Activated T-helper 1 cell treated with anti-CD3 and anti-CD28 coated beads, Interleukin-12 subunit alpha, Interleukin-12 subunit beta, Interleukin-2, Interleukin-4 antibody, amounts not matched to agents 30 ng/mL and 10 ng/mL and 1 ng/mL, durations not matched to agents 14 hours and 24 hours and 36 hours (primary cell): ENCODE measurements around the gene SLC39A13. TPM values are rescaled to one million over a fixed set of nuclear protein-coding genes. Genes with fewer than 3 reads are reported as not detected.
"Not testable (repeated sequence)": the region's sequence is repeated elsewhere in the genome, so short reads cannot be mapped to it uniquely, and the experiment has no call there.

Experiments used
- DNase-seq: peaks from one replicate; pipeline ENCODE4 v3.0.0; 2021; ENCODE audit warnings: low spot score
- H3K27ac Mint-ChIP-seq: one replicate; pipeline ENCODE4 v1.8.0; 2021; ENCODE audit warnings: mild to moderate bottlenecking, mixed read lengths
- H3K27me3 Mint-ChIP-seq: one replicate; pipeline ENCODE4 v1.8.0; 2022; ENCODE audit warnings: mild to moderate bottlenecking, moderate library complexity, mixed read lengths; ENCODE audit not compliant: insufficient read depth
- H3K36me3 Mint-ChIP-seq: one replicate; pipeline ENCODE4 v1.8.0; 2021; ENCODE audit warnings: low read depth, mixed read lengths
- H3K4me1 Mint-ChIP-seq: one replicate; pipeline ENCODE4 v1.8.0; 2021; ENCODE audit warnings: low read depth, mixed read lengths
- H3K4me3 Mint-ChIP-seq: one replicate; pipeline ENCODE4 v1.8.0; 2021; ENCODE audit warnings: mild to moderate bottlenecking, moderate library complexity, mixed read lengths
- H3K9me3 Mint-ChIP-seq: one replicate; pipeline ENCODE4 v1.8.0; 2021; ENCODE audit warnings: mixed read lengths
- intact Hi-C: fragments of 100-400 bp; cut with micrococcal nuclease; formaldehyde crosslinking; loops from one replicate; pipeline ENCODE4 v1.15.1; 2024
- total RNA-seq: library from RNA; stranded (reverse); gene quantifications from 2 replicates; pipeline ENCODE4 v1.2.3, GENCODE V29; 2022

Gene SLC39A13
- total RNA-seq, 1 donor from 2014 or later, result 15.5 TPM

DNA sequence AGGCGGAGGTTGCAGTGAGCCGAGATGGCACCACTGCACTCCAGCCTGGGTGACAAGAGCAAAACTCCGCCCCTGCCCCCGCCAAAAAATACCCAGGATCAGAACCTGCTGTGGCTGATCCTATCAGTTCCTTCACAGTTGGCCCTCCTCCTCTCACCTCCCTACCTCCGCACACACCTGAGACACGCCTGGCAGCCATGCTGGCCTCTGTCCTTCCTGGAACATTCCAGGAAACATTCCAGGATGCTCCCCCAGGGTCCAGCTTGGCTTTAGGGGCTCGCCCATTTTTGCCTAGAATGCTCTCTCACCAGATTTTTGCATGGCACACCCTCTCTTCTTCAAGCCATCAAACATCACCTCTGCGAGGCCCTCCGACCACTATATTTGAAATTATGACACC lies 38.4 kb downstream of the SLC39A13 start:
- H3K27ac Mint-ChIP-seq, result no peak overlapping the region

DNA sequence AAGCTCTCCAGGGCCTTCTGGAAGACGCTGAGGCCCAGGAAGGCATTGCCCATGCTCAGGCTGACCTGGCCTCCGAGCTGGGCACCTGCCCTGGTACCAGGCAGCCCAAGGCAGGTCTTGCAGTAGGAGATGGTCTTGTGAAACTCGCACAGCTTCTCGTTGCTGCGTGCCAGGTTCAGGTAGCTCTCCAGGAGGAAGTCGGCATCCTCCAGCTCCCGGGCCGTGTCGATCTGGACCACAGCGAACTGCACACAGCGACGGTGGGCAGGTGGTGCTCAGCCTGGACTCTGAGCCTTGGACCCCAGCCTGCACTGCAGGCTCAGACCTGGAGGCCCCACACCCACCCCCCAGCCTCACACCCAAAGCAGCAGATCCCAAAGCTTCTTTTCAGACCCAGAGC lies 39.5 kb downstream of the SLC39A13 start:
- no peak for DNase-seq
- Mint-ChIP-seq H3K4me3 (no peak overlapping the region), H3K27ac (no peak overlapping the region), H3K36me3 (no peaks in the 10 kb centered on the region), H3K4me1 (no peaks in the 10 kb centered on the region), H3K27me3 (no peaks in the 10 kb centered on the region), H3K9me3 (no peaks in the 10 kb centered on the region)
- intact Hi-C loops, result no loop called here

More for the DNA sequence above, 38.4 kb downstream of the SLC39A13 start:
- Mint-ChIP-seq H3K36me3 (no peaks in the 10 kb centered on the region), H3K4me1 (no peaks in the 10 kb centered on the region), H3K27me3 (no peaks in the 10 kb centered on the region), H3K9me3 (no peaks in the 10 kb centered on the region), H3K4me3 (no peak overlapping the region)
- intact Hi-C loops, result no loop called here
- no peak for DNase-seq

DNA sequence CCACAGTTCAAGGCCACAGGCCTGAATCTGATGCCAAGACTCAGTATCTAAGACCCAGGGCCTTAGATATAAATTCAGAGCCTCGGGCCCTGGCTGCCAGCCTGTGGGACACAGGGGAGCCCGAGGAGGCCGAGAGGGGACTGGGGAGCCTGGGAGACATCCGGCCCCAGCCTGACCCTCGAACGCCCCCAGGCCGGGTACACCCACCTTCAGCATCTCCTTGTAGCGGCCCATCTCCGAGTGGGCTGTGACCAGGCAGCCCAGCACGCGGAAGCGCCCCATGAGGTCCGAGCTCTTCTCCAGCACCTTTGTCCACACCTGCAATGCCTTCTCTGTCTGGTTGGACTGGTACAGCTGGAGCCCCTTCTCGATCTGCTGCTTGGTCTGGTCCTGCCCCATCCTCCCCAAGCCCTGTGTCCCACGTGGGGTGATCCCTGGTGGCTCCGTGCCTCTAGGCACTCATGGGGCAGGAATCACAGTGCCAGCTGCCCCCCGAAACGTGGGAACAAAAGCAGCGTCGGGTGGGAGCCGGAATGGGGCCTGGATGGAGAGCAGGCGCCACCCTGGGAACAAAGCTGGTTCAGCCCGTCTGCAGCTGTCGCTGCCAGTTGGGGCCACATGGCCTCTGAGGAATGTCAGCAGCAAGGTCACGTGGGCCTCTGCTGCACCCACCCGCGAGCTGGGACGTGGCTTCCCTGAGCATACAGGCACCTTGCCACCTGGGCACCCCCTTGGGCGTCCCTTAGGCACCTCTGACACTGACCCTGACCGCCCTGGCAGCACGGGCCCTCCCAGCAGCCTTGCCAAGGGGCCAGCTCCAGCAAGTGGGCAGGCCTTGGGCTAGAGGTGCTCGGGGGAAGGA lies 40.4 kb downstream of the SLC39A13 start, which contains the start of gene RAPSN:
TSS of gene RAPSN (minus strand) at position 571 of the 862 bp plus-strand sequence. CDS start at position 399, 172 bp downstream.
- no peaks in the 10 kb centered on the region for H3K9me3 Mint-ChIP-seq
- no peaks in the 10 kb centered on the region for H3K36me3 Mint-ChIP-seq
- no peak for DNase-seq
- intact Hi-C loops, result no loop called here
- H3K27me3 Mint-ChIP-seq, result no peaks in the 10 kb centered on the region
- no peak within 1 kb of the TSS for H3K27ac Mint-ChIP-seq
- H3K4me3 Mint-ChIP-seq, result no peak within 1 kb of the TSS
- no peaks in the 10 kb centered on the region for H3K4me1 Mint-ChIP-seq

DNA sequence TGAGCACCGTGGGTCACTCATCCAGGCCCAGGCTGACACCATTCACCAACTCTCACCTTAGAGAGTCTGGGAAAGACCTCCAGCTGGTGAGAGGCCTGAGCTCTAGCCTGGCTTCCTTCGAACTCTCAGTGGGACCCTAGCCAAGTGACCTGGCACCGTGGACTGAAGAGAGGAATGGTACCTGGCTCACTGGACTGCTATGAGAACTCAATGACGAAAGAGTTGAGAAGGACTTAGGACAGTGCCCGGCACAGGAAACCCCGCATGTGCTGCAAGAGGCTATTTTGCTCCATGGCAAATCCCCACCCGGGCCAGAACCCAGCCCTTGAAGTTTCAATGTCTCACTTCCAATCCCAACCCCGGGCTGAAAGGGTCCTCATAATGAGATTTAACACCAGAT lies 41.2 kb downstream of the SLC39A13 start:
- no peaks in the 10 kb centered on the region for H3K9me3 Mint-ChIP-seq
- intact Hi-C loops, result no loop called here

GRCh38 chr11:47451436-47451835 lies 43.0 kb downstream of the SLC39A13 start:
- Mint-ChIP-seq H3K9me3 (no peaks in the 10 kb centered on the region), H3K27me3 (no peaks in the 10 kb centered on the region), H3K27ac (no peak overlapping the region), H3K4me3 (no peak overlapping the region), H3K4me1 (peaks cover 4% of the 10 kb centered on the region), H3K36me3 (no peaks in the 10 kb centered on the region)
- DNase-seq, result no peak
- intact Hi-C loops, result no loop called here

More for the DNA sequence above, 41.2 kb downstream of the SLC39A13 start:
- no peaks in the 10 kb centered on the region for H3K36me3 Mint-ChIP-seq
- no peak overlapping the region for H3K4me3 Mint-ChIP-seq
- no peaks in the 10 kb centered on the region for H3K27me3 Mint-ChIP-seq
- peaks cover 4% of the 10 kb centered on the region for H3K4me1 Mint-ChIP-seq
- no peak overlapping the region for H3K27ac Mint-ChIP-seq
- no peak for DNase-seq

GRCh38 chr11:47451990-47452389 lies 43.6 kb downstream of the SLC39A13 start:
- Mint-ChIP-seq H3K27ac (no peak overlapping the region), H3K4me1 (peaks cover 4% of the 10 kb centered on the region), H3K27me3 (no peaks in the 10 kb centered on the region), H3K9me3 (no peaks in the 10 kb centered on the region), H3K4me3 (no peak overlapping the region), H3K36me3 (no peaks in the 10 kb centered on the region)
- intact Hi-C loops, result no loop called here
- DNase-seq, result no peak

DNA sequence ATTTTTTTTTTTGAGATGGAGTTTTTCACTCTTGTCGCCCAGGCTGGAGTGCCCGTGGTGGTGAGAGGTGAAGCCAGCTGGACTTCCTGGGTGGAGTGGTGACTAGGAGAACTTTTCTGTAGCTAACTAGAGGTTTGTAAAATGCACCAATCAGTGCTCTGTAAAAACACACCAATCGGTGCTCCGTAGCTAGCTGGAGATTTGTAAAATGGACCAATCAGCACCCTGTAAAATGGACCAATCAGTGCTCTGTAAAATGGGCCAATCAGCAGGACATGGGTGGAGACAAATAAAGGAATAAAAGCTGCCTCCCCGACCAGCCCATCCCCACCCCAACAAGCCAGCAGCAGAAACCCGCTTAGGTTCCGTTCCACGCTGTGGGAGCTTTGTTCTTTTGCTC lies 45.0 kb downstream of the SLC39A13 start:
- no peak overlapping the region for H3K27ac Mint-ChIP-seq
- H3K4me3 Mint-ChIP-seq, result no peak overlapping the region
- no peaks in the 10 kb centered on the region for H3K36me3 Mint-ChIP-seq
- H3K4me1 Mint-ChIP-seq, result peaks cover 4% of the 10 kb centered on the region
- H3K27me3 Mint-ChIP-seq, result no peaks in the 10 kb centered on the region
- DNase-seq, result no peak
- intact Hi-C loops, result no loop called here
- H3K9me3 Mint-ChIP-seq, result no peaks in the 10 kb centered on the region

GRCh38 chr11:47454258-47454671 lies 45.9 kb downstream of the SLC39A13 start:
- H3K4me1 Mint-ChIP-seq, H3K9me3 Mint-ChIP-seq, H3K27ac Mint-ChIP-seq, H3K27me3 Mint-ChIP-seq, H3K36me3 Mint-ChIP-seq, H3K4me3 Mint-ChIP-seq: not testable (repeated sequence)
- DNase-seq, result peak; percentile 57
- intact Hi-C loops, result loop anchor here (1.0 to 2.0 kb wide), 3 partner anchors 27 to 565 kb away; partner anchors contain the start of gene PSMC3

DNA sequence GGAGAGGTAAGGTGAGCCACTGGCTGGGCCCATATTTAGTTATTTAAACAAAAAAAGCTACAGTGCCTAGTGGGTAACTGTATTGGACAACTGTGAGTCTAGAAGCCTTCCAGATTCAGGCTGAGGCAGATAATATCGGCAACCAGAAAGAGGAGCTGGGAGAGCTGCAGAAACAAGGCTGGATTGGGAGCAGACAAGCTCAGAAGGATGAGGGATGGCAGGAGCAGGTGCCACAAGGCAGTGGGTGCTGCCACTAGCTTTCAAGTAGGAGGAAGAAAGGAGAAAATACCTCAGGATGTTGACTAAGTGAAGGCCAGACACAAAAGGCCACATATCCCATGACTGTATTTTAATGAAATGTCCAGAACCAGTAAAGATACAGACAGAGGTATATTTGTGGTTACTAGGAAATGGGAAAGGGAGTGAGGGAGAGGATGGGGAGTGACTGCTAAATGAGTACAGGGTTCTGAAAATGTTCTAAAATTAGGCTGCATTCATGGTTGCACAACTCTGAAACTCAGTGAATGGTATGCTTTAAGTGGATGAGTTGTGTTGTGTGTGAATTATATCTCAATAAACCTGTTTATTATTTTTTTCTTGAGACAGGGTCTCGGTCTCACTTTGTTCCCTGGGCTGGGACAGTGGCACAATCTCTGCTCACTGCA lies 52.3 kb downstream of the SLC39A13 start:
- peak overlapping the region; percentile 68 for H3K27ac Mint-ChIP-seq
- H3K4me3 Mint-ChIP-seq, result no peak overlapping the region
- H3K36me3 Mint-ChIP-seq, result peaks cover 8% of the 10 kb centered on the region
- no peaks in the 10 kb centered on the region for H3K9me3 Mint-ChIP-seq
- intact Hi-C loops, result no loop called here
- H3K27me3 Mint-ChIP-seq, result no peaks in the 10 kb centered on the region
- no peak for DNase-seq
- no peaks in the 10 kb centered on the region for H3K4me1 Mint-ChIP-seq

DNA sequence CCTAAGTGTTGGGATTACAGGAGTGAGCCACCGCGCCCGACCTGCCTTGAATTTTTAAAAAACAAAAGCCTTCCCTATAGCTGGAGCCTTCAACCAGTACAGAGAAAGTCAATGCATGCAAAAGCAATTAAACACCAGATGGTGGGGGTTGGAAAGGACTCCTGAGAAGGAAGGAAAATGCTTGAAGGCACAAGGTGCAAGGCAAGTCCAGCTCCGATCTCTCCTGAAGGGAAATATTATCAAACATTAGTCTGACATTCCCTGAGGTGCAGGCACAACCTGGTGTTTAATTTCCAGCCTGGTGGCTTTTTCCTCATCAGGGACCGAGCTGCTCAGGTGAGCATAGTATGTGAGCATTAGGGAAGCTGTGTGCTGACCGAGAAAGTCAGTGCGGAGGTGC lies 53.5 kb downstream of the SLC39A13 start:
- Mint-ChIP-seq H3K4me1 (no peaks in the 10 kb centered on the region), H3K36me3 (peaks cover 12% of the 10 kb centered on the region), H3K4me3 (no peak overlapping the region), H3K27me3 (no peaks in the 10 kb centered on the region), H3K9me3 (no peaks in the 10 kb centered on the region), H3K27ac (no peak overlapping the region)
- no peak for DNase-seq
- intact Hi-C loops, result no loop called here

GRCh38 chr11:47464483-47464882 lies 56.1 kb downstream of the SLC39A13 start:
- peaks cover 26% of the 10 kb centered on the region for H3K36me3 Mint-ChIP-seq
- intact Hi-C loops, result no loop called here

More at GRCh38 chr11:47464483-47464882, 56.1 kb downstream of the SLC39A13 start:
- Mint-ChIP-seq H3K27me3 (no peaks in the 10 kb centered on the region), H3K9me3 (no peaks in the 10 kb centered on the region), H3K27ac (no peak overlapping the region), H3K4me3 (no peak overlapping the region), H3K4me1 (peaks cover 10% of the 10 kb centered on the region)
- no peak for DNase-seq
